SU-DHL-6 (cell line): ENCODE data around the gene ZNF391.

Experiments
- H2AFZ ChIP-seq: fragments of 200-600 bp; sonication (generic); 2 replicates; pipeline ENCODE4 v1.6.1; 2014; ENCODE audit warnings: low read depth, mild to moderate bottlenecking, moderate library complexity, mixed read lengths, antibody characterized with exemption, low read length; ENCODE audit not compliant: severe bottlenecking
- H3F3A ChIP-seq: fragments of 200-600 bp; shearing (Covaris generic); 2 replicates; pipeline ENCODE4 v1.6.0; 2016; ENCODE audit warnings: antibody characterized with exemption, mild to moderate bottlenecking; ENCODE audit not compliant: insufficient read depth
- H3K27ac ChIP-seq: fragments of 200-600 bp; sonication (generic); 2 replicates; pipeline ENCODE4 v1.5.1; 2016; ENCODE audit warnings: low read depth, mild to moderate bottlenecking, low read length, moderate library complexity, mixed read lengths
- H3K27me3 ChIP-seq: fragments of 200-600 bp; sonication (generic), shearing (Covaris generic); 2 replicates; pipeline ENCODE4 v1.6.0; 2014; ENCODE audit warnings: mild to moderate bottlenecking, low read length
- H3K36me3 ChIP-seq: fragments of 200-600 bp; sonication (generic); 2 replicates; pipeline ENCODE4 v1.6.1; 2014; ENCODE audit warnings: mild to moderate bottlenecking, low read length, mixed read lengths
- H3K4me2 ChIP-seq: fragments of 300-600, 200-600 bp; shearing (Covaris generic), sonication (generic); 2 replicates; pipeline ENCODE4 v1.6.0; 2014; ENCODE audit warnings: low read length, low read depth, mild to moderate bottlenecking; ENCODE audit not compliant: poor library complexity, severe bottlenecking
- H3K4me3 ChIP-seq: fragments of 200-600 bp; sonication (generic); 2 replicates; pipeline ENCODE4 v1.5.1; 2014; ENCODE audit warnings: antibody characterized with exemption, low read length, mild to moderate bottlenecking, mixed read lengths; ENCODE audit not compliant: insufficient read depth, poor library complexity, severe bottlenecking
- H3K79me2 ChIP-seq: fragments of 200-600 bp; sonication (generic); 2 replicates; pipeline ENCODE4 v1.6.1; 2014; ENCODE audit warnings: mild to moderate bottlenecking, low read length, moderate library complexity; ENCODE audit not compliant: insufficient read depth
- H3K9ac ChIP-seq: fragments of 200-600 bp; sonication (generic); 2 replicates; pipeline ENCODE4 v1.7.0; 2014; ENCODE audit warnings: mild to moderate bottlenecking, low read length
- H3K9me2 ChIP-seq: fragments of 200-600 bp; sonication (generic); replicated peaks from 2 replicates; pipeline ENCODE4 v1.6.1; 2014; ENCODE audit warnings: low read length; ENCODE audit not compliant: insufficient read depth
- H3K9me3 ChIP-seq: fragments of 200-600 bp; sonication (generic); 2 replicates; pipeline ENCODE4 v1.6.1; 2014; ENCODE audit warnings: low read length, mixed read lengths; ENCODE audit not compliant: insufficient read depth
- H4K20me1 ChIP-seq: fragments of 200-600 bp; sonication (generic); 2 replicates; pipeline ENCODE4 v1.6.1; 2014; ENCODE audit warnings: low read depth, mild to moderate bottlenecking, antibody characterized with exemption, low read length, moderate library complexity, mixed read lengths
- CTCF ChIP-seq: fragments of 200-600 bp; sonication (generic); IDR thresholded peaks from one replicate; pipeline ENCODE4 v1.5.1; 2017; ENCODE audit warnings: antibody characterized with exemption, mild to moderate bottlenecking, low read length, moderate library complexity; ENCODE audit not compliant: insufficient read depth, poor library complexity, severe bottlenecking
- EZH2phosphoT487 ChIP-seq: fragments of 200-600 bp; sonication (generic), shearing (Covaris generic); conservative IDR thresholded peaks from 2 replicates; pipeline ENCODE4 v1.6.1; 2018; ENCODE audit warnings: mild to moderate bottlenecking, antibody characterized with exemption, low read length, moderate library complexity, mixed read lengths

The ZNF391 gene

DNA sequence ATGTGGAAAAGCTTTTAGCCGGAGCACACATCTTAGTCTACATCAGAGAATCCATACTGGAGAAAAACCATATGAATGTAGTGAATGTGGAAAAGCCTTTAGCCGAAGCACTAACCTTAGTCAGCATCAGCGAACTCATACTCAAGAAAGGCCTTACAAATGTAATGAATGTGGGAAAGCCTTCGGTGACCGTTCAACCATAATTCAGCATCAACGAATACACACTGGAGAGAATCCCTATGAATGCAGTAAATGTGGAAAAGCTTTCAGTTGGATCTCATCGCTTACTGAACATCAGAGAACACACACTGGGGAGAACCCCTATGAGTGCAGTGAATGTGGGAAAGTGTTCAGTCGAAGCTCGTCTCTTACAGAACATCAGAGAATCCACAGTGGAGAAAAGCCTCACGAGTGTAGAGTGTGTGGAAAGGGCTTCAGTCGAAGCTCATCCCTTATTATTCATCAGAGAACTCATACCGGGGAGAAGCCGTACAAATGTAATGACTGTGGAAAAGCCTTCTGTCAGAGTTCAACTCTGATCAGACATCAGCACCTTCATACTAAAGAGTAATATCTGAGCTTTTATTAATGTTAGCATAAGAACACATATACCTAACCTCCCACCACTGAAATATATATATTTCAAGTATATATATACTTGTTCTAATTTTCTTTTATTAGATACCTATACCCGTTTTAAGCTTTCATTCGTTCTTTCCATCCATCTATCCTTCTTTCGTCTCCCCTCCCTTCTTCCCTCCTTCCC, 12.5 kb downstream of the ZNF391 start:
- TF ChIP-seq EZH2phosphoT487 (no peak), CTCF (no peak)
- Histone ChIP-seq H3K79me2 (no peaks in the 10 kb centered on the region), H3K4me3 (no peak overlapping the region), H2AFZ (no peak overlapping the region), H3K4me2 (no peak overlapping the region), H4K20me1 (no peaks in the 10 kb centered on the region), H3K9ac (no peak overlapping the region), H3F3A (no peaks in the 10 kb centered on the region), H3K9me3 (peaks cover 34% of the 10 kb centered on the region; the same call in 1 of the 2 replicates), H3K27me3 (no peaks in the 10 kb centered on the region), H3K27ac (no peak overlapping the region), H3K36me3 (peaks cover 16% of the 10 kb centered on the region), H3K9me2 (no peaks in the 10 kb centered on the region)

- no peak overlapping the region for H3K27ac ChIP-seq
- 0 out of 2 replicates have a peak, but pooled peaks cover 6% of the 10 kb centered on the region for H3K36me3 ChIP-seq
- H3F3A ChIP-seq: no peaks in the 10 kb centered on the region
- no peak for TF ChIP-seq EZH2phosphoT487
- no peak for TF ChIP-seq CTCF
- no peaks in the 10 kb centered on the region for H3K9me2 ChIP-seq
- no peaks in the 10 kb centered on the region for H3K79me2 ChIP-seq
- no peaks in the 10 kb centered on the region for H3K27me3 ChIP-seq
- no peak overlapping the region for H2AFZ ChIP-seq
- H3K9me3 ChIP-seq: peaks cover 15% of the 10 kb centered on the region; the same call in 1 of the 2 replicates
- no peaks in the 10 kb centered on the region for H4K20me1 ChIP-seq
- H3K4me2 ChIP-seq: no peak overlapping the region
- no peak overlapping the region for H3K4me3 ChIP-seq
- no peak overlapping the region for H3K9ac ChIP-seq
These were observed 17.5 kb downstream of the ZNF391 start for GRCh38 chr6:27406085-27406484.

DNA sequence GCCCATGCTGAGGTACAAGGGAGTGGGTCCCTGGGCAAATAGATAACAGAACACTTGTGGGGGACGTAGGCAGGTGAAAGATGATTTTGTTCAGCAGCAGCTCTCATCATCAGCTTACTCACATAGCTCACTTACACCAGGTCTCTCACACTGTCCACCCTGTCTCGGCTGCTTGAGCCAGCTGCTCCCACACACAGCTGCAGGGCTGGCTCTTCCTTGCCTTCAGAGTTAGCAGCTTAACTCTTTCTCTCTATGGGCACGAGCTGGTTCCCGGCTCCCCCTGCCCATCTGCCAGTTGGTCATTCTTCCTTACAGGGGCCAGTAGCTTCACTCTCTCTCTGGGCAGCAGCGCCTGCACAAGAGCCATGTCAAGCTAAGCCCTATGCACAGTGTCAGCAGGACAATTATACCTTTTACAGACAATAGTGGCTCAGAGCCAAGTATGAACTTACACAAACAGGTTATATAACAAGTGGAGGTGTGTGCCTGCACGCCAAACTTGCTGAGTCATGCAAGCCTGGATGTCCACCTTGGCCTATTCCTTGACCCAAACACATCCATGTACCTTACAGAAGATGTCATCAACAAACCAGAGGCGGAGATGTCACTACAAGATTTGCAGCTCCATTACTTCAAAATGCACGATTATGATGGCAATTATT, 18.7 kb downstream of the ZNF391 start:
- Histone ChIP-seq H3K36me3 (no peaks in the 10 kb centered on the region), H2AFZ (no peak overlapping the region), H3K27me3 (no peaks in the 10 kb centered on the region), H3K4me3 (no peak overlapping the region), H3F3A (no peaks in the 10 kb centered on the region), H3K9ac (no peak overlapping the region), H3K9me2 (no peaks in the 10 kb centered on the region), H3K4me2 (no peak overlapping the region), H4K20me1 (no peaks in the 10 kb centered on the region), H3K27ac (no peak overlapping the region), H3K9me3 (0 out of 2 replicates have a peak, but pooled peaks cover 5% of the 10 kb centered on the region), H3K79me2 (no peaks in the 10 kb centered on the region)
- no peak for TF ChIP-seq CTCF
- no peak for TF ChIP-seq EZH2phosphoT487
